GM12878 (cell line): ENCODE measurements around the gene LSMEM2. TPM values are rescaled to one million over a fixed set of nuclear protein-coding genes. Genes with fewer than 3 reads are reported as not detected.
A peak's percentile ranks its signal among the peaks of the same experiment; 100 is the strongest.

Source experiments
- ATAC-seq: fragments of 200-7000 bp; cut with Tn5 transposase; 3 replicates; pipeline ENCODE4 v1.9.1; 2020; ENCODE audit warnings: mild to moderate bottlenecking, moderate library complexity
- BruUV-seq: library from RNA; stranded (reverse); fragments of 400-500 nt; replicated peaks from 2 replicates; lab custom pipeline; 2021; lab: Mats Ljungman, UMichigan
- CTCF ChIA-PET: fragments of 300-600 bp; sonication (Branson Sonifier 250); formaldehyde crosslinking; extraction: SDS; loops from one replicate; lab custom pipeline; 2021; ENCODE audit warnings: inconsistent platforms; lab: Yijun Ruan, JAX
- POLR2A ChIA-PET: fragments of 350-600 bp; formaldehyde crosslinking; extraction: SDS; loops from one replicate; lab custom pipeline; 2021; ENCODE audit warnings: inconsistent platforms; lab: Charles Lee
- RAD21 ChIA-PET: fragments of 300-600 bp; sonication (Branson Sonifier 250); formaldehyde crosslinking; loops from one replicate; lab custom pipeline; 2023; ENCODE audit warnings: antibody characterized with exemption; ENCODE audit not compliant: unreplicated experiment; lab: Charles Lee
- SMC1A ChIA-PET: fragments of 300-600 bp; sonication (Branson Sonifier 250); formaldehyde crosslinking; loops from one replicate; lab custom pipeline; 2023; ENCODE audit not compliant: unreplicated experiment, uncharacterized antibody; lab: Charles Lee
- DNase-seq: peaks from one replicate; pipeline ENCODE4 v3.0.0-alpha.2; 2011; ENCODE audit warnings: low read depth, low spot score
- FAIRE-seq: peaks from 3 replicates; lab custom pipeline; 2011; peaks lifted over from hg19 to GRCh38; lab: Jason Lieb, UNC
- H2AFZ ChIP-seq: 2 replicates; pipeline ENCODE4 v1.6.0; 2011; ENCODE audit warnings: low read depth, low read length, control low read depth; ENCODE audit not compliant: control insufficient read depth
- H3K27ac ChIP-seq: 2 replicates; pipeline ENCODE4 v1.5.1; 2011; ENCODE audit warnings: control low read depth; ENCODE audit not compliant: control insufficient read depth, insufficient read depth
- H3K27me3 ChIP-seq, 2 experiments: replicated peaks in 1 of 2; 2 replicates each; pipeline versions ENCODE4 v1.6.0 to v1.6.1; 2011; ENCODE audit warnings: low read length in 1 of 2; ENCODE audit not compliant: control insufficient read depth in 2 of 2, insufficient read depth in 2 of 2
- H3K36me3 ChIP-seq, 2 experiments: 2 replicates each; pipeline ENCODE4 v1.5.1; 2011; ENCODE audit warnings: low read length in 1 of 2; ENCODE audit not compliant: control insufficient read depth in 2 of 2, insufficient read depth in 2 of 2
- H3K4me1 ChIP-seq: 2 replicates; pipeline ENCODE4 v1.6.1; 2011; ENCODE audit warnings: mild to moderate bottlenecking, low read length, moderate library complexity, mixed read lengths; ENCODE audit not compliant: control insufficient read depth, insufficient read depth
- H3K4me2 ChIP-seq: 2 replicates; pipeline ENCODE4 v1.6.0; 2011; ENCODE audit warnings: control low read depth; ENCODE audit not compliant: control insufficient read depth, insufficient read depth
- H3K4me3 ChIP-seq: fragments of 200-600 bp; sonication (generic); 2 replicates; pipeline ENCODE4 v1.5.1; 2016
- H3K79me2 ChIP-seq: 2 replicates; pipeline ENCODE4 v1.6.0; 2011; ENCODE audit warnings: low read length; ENCODE audit not compliant: control insufficient read depth, insufficient read depth
- H3K9ac ChIP-seq: 2 replicates; pipeline ENCODE4 v1.8.0; 2011; ENCODE audit warnings: low read length, control low read depth, mixed read lengths; ENCODE audit not compliant: control insufficient read depth, insufficient read depth
- H3K9me3 ChIP-seq: replicated peaks from 3 replicates; pipeline ENCODE4 v1.5.1; 2011; ENCODE audit warnings: mild to moderate bottlenecking, low read length; ENCODE audit not compliant: control insufficient read depth, insufficient read depth
- H4K20me1 ChIP-seq: 2 replicates; pipeline ENCODE4 v1.6.0; 2011; ENCODE audit not compliant: control insufficient read depth, insufficient read depth
- BCL11A ChIP-seq: IDR thresholded peaks from 2 replicates; pipeline ENCODE4 v1.6.1; 2011; ENCODE audit warnings: low read depth, low read length
- BMI1 ChIP-seq: fragments of 450-650 bp; IDR thresholded peaks from 2 replicates; pipeline ENCODE4 v1.6.1; 2016; ENCODE audit warnings: mild to moderate bottlenecking, moderate library complexity, borderline replicate concordance
- CBFB ChIP-seq: IDR thresholded peaks from 2 replicates; pipeline ENCODE4 v1.6.1; 2016; ENCODE audit warnings: antibody characterized with exemption, low read depth
- ZNF274 ChIP-seq: IDR thresholded peaks from one replicate; pipeline ENCODE4 v1.8.0; 2011; ENCODE audit not compliant: insufficient read length, insufficient read depth
- ZNF384 ChIP-seq: IDR thresholded peaks from 2 replicates; pipeline ENCODE4 v1.6.1; 2012; ENCODE audit warnings: low read depth, mild to moderate bottlenecking, low read length, improper control_type of control experiment, borderline replicate concordance
- ZNF592 ChIP-seq: fragments of 450-650 bp; IDR thresholded peaks from 2 replicates; pipeline ENCODE4 v1.6.1; 2017; ENCODE audit warnings: mild to moderate bottlenecking, moderate library complexity
- ZSCAN29 ChIP-seq: fragments of 450-650 bp; IDR thresholded peaks from 2 replicates; pipeline ENCODE4 v1.6.1; 2017; ENCODE audit warnings: mild to moderate bottlenecking, moderate library complexity
- ZZZ3 ChIP-seq: IDR thresholded peaks from 2 replicates; pipeline ENCODE4 v1.6.1; 2011; ENCODE audit warnings: low read depth; ENCODE audit not compliant: control insufficient read depth, insufficient read length
- WGBS: methylation state at CpG from one replicate; pipeline ENCODE4 v1.1.6; 2016; ENCODE audit warnings: low lambda C conversion rate; ENCODE audit not compliant: insufficient replicate concordance, insufficient coverage; ENCODE audit errors: missing lambda C conversion rate; 5-methylcytosine and 5-hydroxymethylcytosine counted together
- in situ Hi-C: fragments of 300-500 bp; cut with MboI; formaldehyde crosslinking; loops from 9 replicates; pipeline ENCODE4 v1.14.3; 2018; ENCODE audit warnings: mixed read lengths
- intact Hi-C: fragments of 100-400 bp; cut with micrococcal nuclease; formaldehyde crosslinking; loops from one replicate; pipeline ENCODE4 v1.14.2; 2022; ENCODE audit not compliant: unreplicated experiment
- polyA plus RNA-seq, 11 experiments: library from polyadenylated mRNA; depleted of rRNA in 4 of 11; unstranded in 6 of 11; stranded (reverse) in 5 of 11; fragments of >200 nt; fragmentation: Nextera tagmentation in 4 of 11; fragmentation: Illumina TruSeq in 1 of 11; extraction: Ambion mirVana in 4 of 11; extraction: Trizol in 1 of 11; gene quantifications; 1 replicate in 1 of 11; 2 replicates in 10 of 11; pipeline versions ENCODE4 v1.2.1 to v1.2.3, GENCODE V29; 2011 to 2016; ENCODE audit warnings: inconsistent platforms in 2 of 11, missing spikeins in 2 of 11, low read depth in 1 of 11
- total RNA-seq, 4 experiments: library from RNA; depleted of rRNA in 3 of 4; stranded (reverse); fragments of >200 nt in 3 of 4; fragmentation: Illumina TruSeq in 1 of 4; extraction: Trizol in 1 of 4; gene quantifications; 2 replicates each; pipeline versions ENCODE4 v1.2.1 to v1.2.3, GENCODE V29; 2013 to 2021

The LSMEM2 gene
- total and polyA plus RNA-seq, 10 of the 15 experiments (the other 5 are each of a cell fraction or from before 2014, with no cell fraction given) = 0.17 TPM; not detected in 9

GRCh38 chr3:50300681-50301254, 21.9 kb downstream of the LSMEM2 start:
- intact Hi-C loops = no loop called here
- H2AFZ ChIP-seq = no peak overlapping the region
- no peak for ATAC-seq
- peak overlapping the region; percentile 13; the same call in 1 of the 2 replicates for H3K4me3 ChIP-seq
- ChIA-PET RAD21 (no interaction called here), SMC1A (no interaction called here), CTCF (interaction anchor here (0.7 to 3.5 kb wide), 2 partner anchors 18 to 24 kb away, joined by 3 to 13 read pairs; no protein-coding TSS in a partner anchor), POLR2A (no interaction called here)
- peak overlapping the region; percentile 90; the same call in 1 of the 2 replicates for H3K4me2 ChIP-seq
- no peak for DNase-seq
- H3K79me2 ChIP-seq = peaks cover 2% of the 10 kb centered on the region; the same call in 1 of the 2 replicates
- no peaks in the 10 kb centered on the region for H3K36me3 ChIP-seq
- FAIRE-seq = no peak
- no peaks in the 10 kb centered on the region for H3K9me3 ChIP-seq
- no peak overlapping the region for H3K9ac ChIP-seq
- H3K27me3 ChIP-seq = no peaks in the 10 kb centered on the region
- no peaks in the 10 kb centered on the region for H4K20me1 ChIP-seq
- H3K27ac ChIP-seq = no peak overlapping the region
- in situ Hi-C loops = no loop called here
- BruUV-seq = no TSS peak
- 85% methylated on average over 6 of the region's 6 CpGs for WGBS
- TF ChIP-seq ZSCAN29 (no peak), ZNF274 (no peak), BMI1 (no peak), ZZZ3 (no peak), ZNF592 (no peak), ZNF384 (no peak), BCL11A (no peak), CBFB (no peak)
- H3K4me1 ChIP-seq = peaks cover 4% of the 10 kb centered on the region
